Measurements from ENCODE around the gene FBXW11.
A peak's percentile ranks its signal among the peaks of the same experiment; 100 is the strongest.
"Not testable (repeated sequence)": the region's sequence is repeated elsewhere in the genome, so short reads cannot be mapped to it uniquely, and the experiment has no call there.

FBXW11 gene

GRCh38 chr5:171946000-171946781, 60.2 kb downstream of the FBXW11 start:
- no peak for TF ChIP-seq CTCF (IDR thresholded peaks at IDR 0.05; ENCODE audit: poor library complexity, severe bottlenecking)

DNA sequence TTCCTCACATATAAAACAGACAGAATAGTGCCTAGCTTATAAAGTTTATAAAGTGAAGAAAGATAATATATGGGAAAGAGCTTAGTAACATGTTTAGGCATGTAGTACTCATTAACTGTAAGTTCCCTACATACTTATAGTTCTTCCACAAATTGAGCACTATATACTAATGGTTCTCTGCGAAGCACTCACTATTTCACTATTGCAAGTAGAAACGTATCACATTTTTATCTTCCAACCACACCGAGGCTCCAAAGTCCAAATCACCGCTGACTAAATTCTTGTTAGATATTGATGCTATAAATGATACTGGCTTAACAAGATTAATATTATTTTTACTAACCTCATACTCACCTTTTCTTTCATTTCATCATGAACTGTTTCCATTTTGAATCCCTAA, 61.0 kb downstream of the FBXW11 start:
- no peaks in the 10 kb centered on the region for H3K9me3 ChIP-seq (ENCODE audit: severe bottlenecking)
- peak overlapping the region; percentile 32 for H3K27ac ChIP-seq (ENCODE audit: poor library complexity, severe bottlenecking)
- no peak overlapping the region for H3K4me3 ChIP-seq (ENCODE audit: severe bottlenecking)

More at GRCh38 chr5:171946000-171946781, 60.2 kb downstream of the FBXW11 start:
- DNase-seq (ENCODE audit: low spot score), result no peak
- Histone ChIP-seq H3K4me1 (ENCODE audit: insufficient read depth, poor library complexity, severe bottlenecking) (peaks cover 22% of the 10 kb centered on the region), H3K4me3 (ENCODE audit: severe bottlenecking) (no peak overlapping the region), H3K9me3 (ENCODE audit: severe bottlenecking) (no peaks in the 10 kb centered on the region), H3K36me3 (ENCODE audit: low read depth) (0 out of 2 replicates have a peak, but pooled peaks cover 3% of the 10 kb centered on the region), H3K27me3 (ENCODE audit: insufficient read depth, poor library complexity, severe bottlenecking) (no peaks in the 10 kb centered on the region), H3K27ac (ENCODE audit: poor library complexity, severe bottlenecking) (peak overlapping the region; percentile 32)
- peak; percentile 71 for ATAC-seq (ENCODE audit: low read depth)

GRCh38 chr5:171945066-171945465, 61.4 kb downstream of the FBXW11 start:
- no peak overlapping the region for H3K4me3 ChIP-seq (ENCODE audit: severe bottlenecking)
- DNase-seq (ENCODE audit: low spot score), result no peak
- peak; percentile 21; the same call in 1 of the 3 replicates for ATAC-seq (ENCODE audit: low read depth)
- no peak for TF ChIP-seq CTCF (IDR thresholded peaks at IDR 0.05; ENCODE audit: poor library complexity, severe bottlenecking)
- no peaks in the 10 kb centered on the region for H3K9me3 ChIP-seq (ENCODE audit: severe bottlenecking)
- H3K36me3 ChIP-seq (ENCODE audit: low read depth), result 0 out of 2 replicates have a peak, but pooled peaks cover 3% of the 10 kb centered on the region
- H3K4me1 ChIP-seq (ENCODE audit: insufficient read depth, poor library complexity, severe bottlenecking), result peaks cover 22% of the 10 kb centered on the region
- peak overlapping the region; percentile 32 for H3K27ac ChIP-seq (ENCODE audit: poor library complexity, severe bottlenecking)
- H3K27me3 ChIP-seq (ENCODE audit: insufficient read depth, poor library complexity, severe bottlenecking), result no peaks in the 10 kb centered on the region

More for the DNA sequence above, 61.0 kb downstream of the FBXW11 start:
- Histone ChIP-seq H3K27me3 (ENCODE audit: insufficient read depth, poor library complexity, severe bottlenecking) (no peaks in the 10 kb centered on the region), H3K36me3 (ENCODE audit: low read depth) (0 out of 2 replicates have a peak, but pooled peaks cover 3% of the 10 kb centered on the region), H3K4me1 (ENCODE audit: insufficient read depth, poor library complexity, severe bottlenecking) (peaks cover 22% of the 10 kb centered on the region)
- ATAC-seq (ENCODE audit: low read depth) (peak; percentile 60), DNase-seq (ENCODE audit: low spot score) (no peak)
- no peak for TF ChIP-seq CTCF (IDR thresholded peaks at IDR 0.05; ENCODE audit: poor library complexity, severe bottlenecking)

- H3K4me1 ChIP-seq (ENCODE audit: insufficient read depth, poor library complexity, severe bottlenecking), result peaks cover 22% of the 10 kb centered on the region
- not testable (repeated sequence) for H3K36me3 ChIP-seq (ENCODE audit: low read depth); H3K4me3 ChIP-seq (ENCODE audit: severe bottlenecking); H3K27me3 ChIP-seq (ENCODE audit: insufficient read depth, poor library complexity, severe bottlenecking); DNase-seq (ENCODE audit: low spot score); H3K9me3 ChIP-seq (ENCODE audit: severe bottlenecking); ATAC-seq (ENCODE audit: low read depth); H3K27ac ChIP-seq (ENCODE audit: poor library complexity, severe bottlenecking)
Measured at GRCh38 chr5:171942112-171942516, 64.3 kb downstream of the FBXW11 start.

DNA sequence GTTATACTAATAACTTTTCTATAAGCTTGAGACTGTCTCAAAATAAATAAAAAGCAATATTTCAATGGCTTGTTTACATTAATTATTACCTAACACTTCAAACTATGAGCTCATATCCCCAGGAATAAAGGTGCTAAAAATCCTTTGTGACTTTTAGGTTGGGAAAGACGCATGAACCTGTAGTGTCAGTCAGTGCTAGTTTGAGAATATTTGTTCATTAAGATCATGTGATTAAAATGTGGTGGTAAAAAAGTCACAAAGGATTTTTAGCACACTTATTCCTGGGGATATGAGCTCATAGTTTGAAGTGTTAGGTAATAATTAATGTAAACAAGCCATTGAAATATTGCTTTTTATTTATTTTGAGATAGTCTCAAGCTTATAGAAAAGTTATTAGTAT, 64.8 kb downstream of the FBXW11 start:
- H3K9me3 ChIP-seq (ENCODE audit: severe bottlenecking); H3K4me3 ChIP-seq (ENCODE audit: severe bottlenecking); ATAC-seq (ENCODE audit: low read depth); H3K27ac ChIP-seq (ENCODE audit: poor library complexity, severe bottlenecking); H3K27me3 ChIP-seq (ENCODE audit: insufficient read depth, poor library complexity, severe bottlenecking); DNase-seq (ENCODE audit: low spot score); H3K36me3 ChIP-seq (ENCODE audit: low read depth): not testable (repeated sequence)
- peaks cover 19% of the 10 kb centered on the region for H3K4me1 ChIP-seq (ENCODE audit: insufficient read depth, poor library complexity, severe bottlenecking)

DNA sequence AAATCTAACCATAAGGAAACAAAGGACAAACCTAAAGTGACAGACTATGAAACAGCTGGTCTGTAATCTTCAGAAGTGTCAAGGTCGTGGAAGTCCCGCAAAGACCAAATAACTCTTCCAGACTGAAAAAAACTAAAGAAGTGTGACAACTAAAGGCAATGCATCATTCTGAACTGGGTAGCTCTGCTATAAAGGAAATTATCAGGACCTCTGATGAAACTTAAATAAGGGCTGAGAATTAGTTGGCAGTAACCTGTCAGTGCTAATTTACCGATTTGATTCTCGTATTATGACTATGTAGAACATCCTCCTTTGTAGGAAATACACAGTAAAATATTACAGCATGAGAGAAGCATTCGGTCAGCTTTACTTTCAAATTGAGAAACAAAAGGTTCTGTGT, 65.2 kb downstream of the FBXW11 start:
- H3K4me1 ChIP-seq (ENCODE audit: insufficient read depth, poor library complexity, severe bottlenecking), result peaks cover 19% of the 10 kb centered on the region
- not testable (repeated sequence) for H3K9me3 ChIP-seq (ENCODE audit: severe bottlenecking); H3K4me3 ChIP-seq (ENCODE audit: severe bottlenecking); ATAC-seq (ENCODE audit: low read depth); H3K27ac ChIP-seq (ENCODE audit: poor library complexity, severe bottlenecking); DNase-seq (ENCODE audit: low spot score); H3K36me3 ChIP-seq (ENCODE audit: low read depth); H3K27me3 ChIP-seq (ENCODE audit: insufficient read depth, poor library complexity, severe bottlenecking)

Measured in RWPE2 (cell line).